Breast epithelium (tissue), 3 donors: ENCODE results near the gene NXT2.

Source experiments
- CTCF ChIP-seq, 3 donors: fragments of 450-650 bp; IDR thresholded peaks; one replicate each; pipeline ENCODE4 v1.5.1; 2016 to 2017; ENCODE audit warnings: antibody characterized with exemption in 3 of 3, mild to moderate bottlenecking in 3 of 3, moderate library complexity in 3 of 3
- POLR2A ChIP-seq: fragments of 450-650 bp; IDR thresholded peaks from one replicate; pipeline ENCODE4 v1.6.1; 2016; ENCODE audit warnings: antibody characterized with exemption, mild to moderate bottlenecking, moderate library complexity
- POLR2AphosphoS5 ChIP-seq, 3 donors: sonication (generic); formaldehyde crosslinking; IDR thresholded peaks; one replicate each; pipeline ENCODE4 v1.6.1; 2017; ENCODE audit warnings: antibody characterized with exemption in 3 of 3

GRCh38 chrX:109578916-109579315 is 42.3 kb downstream of the NXT2 start:
- no peak for TF ChIP-seq POLR2A
- TF ChIP-seq CTCF (IDR thresholded peaks at IDR 0.05) = no peak
- no peak for TF ChIP-seq POLR2AphosphoS5 (IDR thresholded peaks at IDR 0.05)
